HG03469 (cell line): ENCODE measurements around the gene MYO5C.

Experiments
- ATAC-seq: cut with Tn5 transposase; IDR thresholded peaks from one replicate; pipeline ENCODE4 v1.9.1; 2021; ENCODE audit warnings: mild to moderate bottlenecking, moderate library complexity, moderate number of reproducible peaks; ENCODE audit not compliant: unreplicated experiment

MYO5C gene

GRCh38 chr15:52153900-52154895 is 141.4 kb downstream of the MYO5C start:
- no peak for ATAC-seq

- no peak for ATAC-seq
Observed at GRCh38 chr15:52151353-52151752, 144.3 kb downstream of the MYO5C start.

GRCh38 chr15:52150871-52151270 is 144.7 kb downstream of the MYO5C start:
- no peak for ATAC-seq

- ATAC-seq, result no peak
Observed at GRCh38 chr15:52150043-52150825, 145.4 kb downstream of the MYO5C start.

GRCh38 chr15:52148403-52148802 is 147.2 kb downstream of the MYO5C start:
- ATAC-seq, result no peak

- no peak for ATAC-seq
Observed at GRCh38 chr15:52146776-52147175, 148.8 kb downstream of the MYO5C start.

- no peak for ATAC-seq
Observed at GRCh38 chr15:52146261-52146660, 149.3 kb downstream of the MYO5C start.

GRCh38 chr15:52144656-52145178 is 150.9 kb downstream of the MYO5C start:
- ATAC-seq, result no peak

- no peak for ATAC-seq
Observed at GRCh38 chr15:52143873-52144272, 151.7 kb downstream of the MYO5C start.
